Esophagus squamous epithelium (tissue), 4 donors: ENCODE measurements around the gene RARB.

Experiments used
- POLR2A ChIP-seq, 4 donors: fragments of 450-650 bp; IDR thresholded peaks; one replicate each; pipeline ENCODE4 v1.6.1; 2017; ENCODE audit warnings: antibody characterized with exemption in 4 of 4, mild to moderate bottlenecking in 4 of 4, moderate library complexity in 3 of 4
- TF ChIP-seq, protein P1 (sequence below), 6 experiments: fragments of 450-650 bp in 4 of 6; fragments of 200-600 bp in 2 of 6; sonication (generic) in 2 of 6; IDR thresholded peaks; one replicate each; pipeline ENCODE4 v1.5.1; 2016 to 2019; ENCODE audit warnings: antibody characterized with exemption in 6 of 6, mild to moderate bottlenecking in 4 of 6, moderate library complexity in 4 of 6

- TF ChIP-seq, protein P1, sequence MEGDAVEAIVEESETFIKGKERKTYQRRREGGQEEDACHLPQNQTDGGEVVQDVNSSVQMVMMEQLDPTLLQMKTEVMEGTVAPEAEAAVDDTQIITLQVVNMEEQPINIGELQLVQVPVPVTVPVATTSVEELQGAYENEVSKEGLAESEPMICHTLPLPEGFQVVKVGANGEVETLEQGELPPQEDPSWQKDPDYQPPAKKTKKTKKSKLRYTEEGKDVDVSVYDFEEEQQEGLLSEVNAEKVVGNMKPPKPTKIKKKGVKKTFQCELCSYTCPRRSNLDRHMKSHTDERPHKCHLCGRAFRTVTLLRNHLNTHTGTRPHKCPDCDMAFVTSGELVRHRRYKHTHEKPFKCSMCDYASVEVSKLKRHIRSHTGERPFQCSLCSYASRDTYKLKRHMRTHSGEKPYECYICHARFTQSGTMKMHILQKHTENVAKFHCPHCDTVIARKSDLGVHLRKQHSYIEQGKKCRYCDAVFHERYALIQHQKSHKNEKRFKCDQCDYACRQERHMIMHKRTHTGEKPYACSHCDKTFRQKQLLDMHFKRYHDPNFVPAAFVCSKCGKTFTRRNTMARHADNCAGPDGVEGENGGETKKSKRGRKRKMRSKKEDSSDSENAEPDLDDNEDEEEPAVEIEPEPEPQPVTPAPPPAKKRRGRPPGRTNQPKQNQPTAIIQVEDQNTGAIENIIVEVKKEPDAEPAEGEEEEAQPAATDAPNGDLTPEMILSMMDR (IDR thresholded peaks at IDR 0.05): no peak
- no peak for TF ChIP-seq POLR2A (IDR thresholded peaks at IDR 0.05)
Measured at GRCh38 chr3:25430287-25430934, 2.3 kb downstream of the RARB start.
